IMR-90 (cell line): Measurements from ENCODE around the gene DPF3. TPM values are rescaled to one million over a fixed set of nuclear protein-coding genes. Genes with fewer than 3 reads are reported as not detected.

Experiments
- ATAC-seq: fragments of 200-7000 bp; cut with Tn5 transposase; 2 replicates; pipeline ENCODE4 v1.9.1; 2020; ENCODE audit warnings: low read depth, mild to moderate bottlenecking, moderate library complexity
- BruUV-seq: library from RNA; stranded (reverse); fragments of 400-500 nt; replicated peaks from 2 replicates; lab custom pipeline; 2021; lab: Mats Ljungman, UMichigan
- CTCF ChIA-PET: fragments of 300-600 bp; formaldehyde crosslinking; extraction: SDS; loops from one replicate; lab custom pipeline; 2021; ENCODE audit warnings: antibody characterized with exemption; lab: Yijun Ruan, JAX
- POLR2A ChIA-PET: fragments of 300-600 bp; sonication (Branson Sonifier 250); formaldehyde crosslinking; loops from one replicate; lab custom pipeline; 2022; ENCODE audit warnings: antibody characterized with exemption; ENCODE audit not compliant: unreplicated experiment; lab: Charles Lee
- DNase-seq: peaks from one replicate; pipeline ENCODE4 v3.0.0; 2013
- H2AFZ ChIP-seq: replicated peaks from 2 replicates; pipeline ENCODE3; 2013; ENCODE audit warnings: low read length, mild to moderate bottlenecking; ENCODE audit not compliant: poor library complexity
- H2AK5ac ChIP-seq: 2 replicates; pipeline ENCODE4 v1.6.1; 2013; ENCODE audit warnings: low read depth, low read length, inconsistent platforms
- H2AK9ac ChIP-seq: replicated peaks from 2 replicates; pipeline ENCODE3; 2013; ENCODE audit warnings: mild to moderate bottlenecking, low read depth, low read length, moderate library complexity; ENCODE audit not compliant: poor library complexity
- H2BK120ac ChIP-seq: 2 replicates; pipeline ENCODE4 v1.6.1; 2013; ENCODE audit warnings: low read depth, low read length, inconsistent platforms
- H2BK15ac ChIP-seq: 3 replicates; pipeline ENCODE4 v1.6.1; 2013; ENCODE audit warnings: low read depth, low read length, inconsistent platforms
- H2BK20ac ChIP-seq: 2 replicates; pipeline ENCODE4 v1.6.1; 2013; ENCODE audit warnings: low read depth, mild to moderate bottlenecking, inconsistent platforms, low read length, moderate library complexity
- H2BK5ac ChIP-seq: 2 replicates; pipeline ENCODE4 v1.6.1; 2013; ENCODE audit warnings: mild to moderate bottlenecking, low read depth, low read length, inconsistent platforms; ENCODE audit not compliant: poor library complexity, severe bottlenecking
- H3K14ac ChIP-seq: replicated peaks from 2 replicates; pipeline ENCODE4 v1.6.1; 2013; ENCODE audit warnings: low read depth, low read length, inconsistent platforms
- H3K18ac ChIP-seq: 2 replicates; pipeline ENCODE4 v1.6.1; 2013; ENCODE audit warnings: low read depth, low read length, control low read depth
- H3K23ac ChIP-seq: 2 replicates; pipeline ENCODE4 v1.6.1; 2013; ENCODE audit warnings: low read depth, low read length, inconsistent platforms
- H3K27ac ChIP-seq: 2 replicates; pipeline ENCODE4 v1.5.1; 2013; ENCODE audit warnings: mild to moderate bottlenecking, control low read depth, low read length; ENCODE audit not compliant: insufficient read depth
- H3K27me3 ChIP-seq: 2 replicates; pipeline ENCODE4 v1.6.1; 2013; ENCODE audit warnings: low read length; ENCODE audit not compliant: control insufficient read depth, insufficient read depth
- H3K36me3 ChIP-seq: 2 replicates; pipeline ENCODE4 v1.6.1; 2013; ENCODE audit warnings: low read length, mixed read lengths; ENCODE audit not compliant: control insufficient read depth, insufficient read depth
- H3K4ac ChIP-seq: 2 replicates; pipeline ENCODE4 v1.6.1; 2013; ENCODE audit warnings: low read depth, low read length, inconsistent platforms
- H3K4me1 ChIP-seq: 2 replicates; pipeline ENCODE4 v1.6.1; 2013; ENCODE audit warnings: low read length, mixed read lengths; ENCODE audit not compliant: control insufficient read depth, insufficient read depth
- H3K4me2 ChIP-seq: 2 replicates; pipeline ENCODE4 v1.6.1; 2013; ENCODE audit warnings: low read depth, mild to moderate bottlenecking, control low read depth, low read length, moderate library complexity
- H3K4me3 ChIP-seq: 2 replicates; pipeline ENCODE4 v1.5.1; 2013; ENCODE audit warnings: low read depth, mild to moderate bottlenecking, control low read depth, low read length, moderate library complexity; ENCODE audit not compliant: insufficient read depth
- H3K56ac ChIP-seq: 2 replicates; pipeline ENCODE4 v1.6.1; 2013; ENCODE audit warnings: low read length, inconsistent platforms; ENCODE audit not compliant: insufficient read depth; ENCODE audit errors: extremely low read depth
- H3K79me1 ChIP-seq, 2 experiments: 2 replicates each; pipeline ENCODE4 v1.6.1; 2013; ENCODE audit warnings: low read length in 2 of 2, inconsistent platforms in 1 of 2, low read depth in 1 of 2
- H3K9ac ChIP-seq: 2 replicates; pipeline ENCODE4 v1.6.1; 2013; ENCODE audit warnings: low read depth, low read length, control low read depth
- H3K9me1 ChIP-seq: 2 replicates; pipeline ENCODE4 v1.6.1; 2013; ENCODE audit warnings: low read length, inconsistent platforms; ENCODE audit not compliant: insufficient read depth
- H3K9me3 ChIP-seq: 2 replicates; pipeline ENCODE4 v1.6.1; 2013; ENCODE audit warnings: low read length; ENCODE audit not compliant: control insufficient read depth, insufficient read depth
- H4K20me1 ChIP-seq: 2 replicates; pipeline ENCODE4 v1.6.1; 2013; ENCODE audit warnings: low read length, inconsistent platforms; ENCODE audit not compliant: insufficient read depth
- H4K5ac ChIP-seq: 2 replicates; pipeline ENCODE4 v1.6.1; 2013; ENCODE audit warnings: mild to moderate bottlenecking, low read depth, low read length, control low read depth
- H4K8ac ChIP-seq, 2 experiments: 2 replicates each; pipeline ENCODE4 v1.6.1; 2013; ENCODE audit warnings: low read depth in 2 of 2, low read length in 2 of 2, control low read depth in 1 of 2, inconsistent platforms in 1 of 2
- H4K91ac ChIP-seq: 2 replicates; pipeline ENCODE4 v1.6.1; 2013; ENCODE audit warnings: low read depth, low read length, inconsistent platforms; ENCODE audit not compliant: insufficient read depth
- POLR2A ChIP-seq: IDR thresholded peaks from 2 replicates; pipeline ENCODE4 v1.6.1; 2012; ENCODE audit warnings: mild to moderate bottlenecking, low read depth, low read length
- WGBS, 2 experiments: methylation state at CpG; one replicate each; pipeline versions ENCODE4 v1.1.5 to v1.1.7; 2013; ENCODE audit warnings: missing lambda C conversion rate in 2 of 2; ENCODE audit not compliant: insufficient read length in 1 of 2; ENCODE audit errors: extremely low coverage in 2 of 2; 5-methylcytosine and 5-hydroxymethylcytosine counted together
- dilution Hi-C: fragments of 300-500 bp; cut with HindIII; formaldehyde crosslinking; loops from one replicate; pipeline ENCODE4 v1.14.3; 2018; ENCODE audit warnings: low sequenced_read_pairs; ENCODE audit not compliant: unreplicated experiment
- in situ Hi-C: fragments of 300-500 bp; cut with MboI; formaldehyde crosslinking; loops from 3 replicates; pipeline ENCODE4 v1.14.3; 2019; ENCODE audit warnings: low sequenced_read_pairs, inconsistent platforms, mixed read lengths
- intact Hi-C: fragments of 100-400 bp; cut with micrococcal nuclease; formaldehyde crosslinking; loops from 2 replicates; pipeline ENCODE4 v1.10.0; 2022
- polyA plus RNA-seq, 3 experiments: library from polyadenylated mRNA; depleted of rRNA; stranded (reverse); fragments of >200 nt; gene quantifications; 2 replicates each; pipeline ENCODE4 v1.2.3, GENCODE V29; 2012; ENCODE audit warnings: low replicate concordance in 1 of 3
- total RNA-seq: library from RNA; depleted of rRNA; stranded (reverse); fragments of >200 nt; gene quantifications from 2 replicates; pipeline ENCODE4 v1.2.3, GENCODE V29; 2012

The DPF3 gene
- total and polyA plus RNA-seq, 2 of the 4 experiments (the other 2 are of a cell fraction) = 30.5 to 32.8 TPM

DNA sequence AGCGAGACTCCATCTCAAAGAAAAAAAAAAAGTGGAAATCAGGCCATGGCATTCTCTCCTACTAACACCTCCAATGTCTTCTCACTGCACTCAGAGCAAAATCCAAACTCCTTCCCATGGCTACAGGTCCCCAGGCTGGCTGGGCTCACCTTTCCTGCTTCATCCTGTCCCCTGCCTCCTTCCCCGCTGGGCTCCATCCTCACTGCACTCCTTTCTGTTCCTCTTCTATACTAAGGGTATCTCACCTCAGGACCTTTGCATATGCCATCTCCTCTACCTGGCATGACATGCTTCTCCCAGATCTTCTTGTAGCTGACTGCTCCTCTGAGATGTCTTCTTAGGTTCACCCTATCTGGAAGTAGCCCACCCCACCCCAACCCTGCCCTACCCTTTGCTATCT, 111.1 kb downstream of the DPF3 start:
- Histone ChIP-seq H3K79me1 (peaks cover 38 to 73% of the 10 kb centered on the region in 2 experiments), H3K4me3 (no peak overlapping the region), H3K4me1 (peaks cover 12% of the 10 kb centered on the region), H2AFZ (no peak overlapping the region), H3K4me2 (no peak overlapping the region), H2AK9ac (peak overlapping the region; percentile 23), H3K23ac (no peak overlapping the region), H4K91ac (no peak overlapping the region), H3K18ac (no peak overlapping the region), H2BK5ac (peak overlapping the region; percentile 34), H3K9ac (no peak overlapping the region), H3K27ac (no peak overlapping the region), H3K56ac (no peak overlapping the region), H3K14ac (peak overlapping the region; percentile 18; the same call in 1 of the 2 replicates), H3K9me3 (peaks cover 3% of the 10 kb centered on the region; the same call in 1 of the 2 replicates), H2BK15ac (no peak overlapping the region), H3K4ac (peak overlapping the region; percentile 40), H3K36me3 (no peaks in the 10 kb centered on the region), H3K9me1 (peaks cover 14% of the 10 kb centered on the region), H3K27me3 (no peaks in the 10 kb centered on the region), H2AK5ac (0 out of 2 replicates have a peak overlapping the region, but pooled peaks have one; percentile 46), H2BK20ac (peak overlapping the region; percentile 48; the same call in 1 of the 2 replicates), H4K8ac (no peak overlapping the region), H4K20me1 (0 out of 2 replicates have a peak, but pooled peaks cover 3% of the 10 kb centered on the region), H4K5ac (no peak overlapping the region), H2BK120ac (peak overlapping the region; percentile 46; the same call in 1 of the 2 replicates)
- intact Hi-C loops = no loop called here
- dilution Hi-C loops = no loop called here
- ChIA-PET POLR2A (no interaction called here), CTCF (no interaction called here)
- WGBS, 2 experiments = 95% methylated on average over 2 of the region's 2 CpGs; no CpG with 5 or more reads in 1 of the 2 experiments
- DNase-seq (no peak), ATAC-seq (no peak)
- BruUV-seq = no TSS peak
- no peak for TF ChIP-seq POLR2A
- in situ Hi-C loops = no loop called here
